T1000 (cell line): Measurements from ENCODE around the gene TXLNG.
A peak's percentile ranks its signal among the peaks of the same experiment; 100 is the strongest.

Experiments used
- DNase-seq: peaks from one replicate; lab custom pipeline; 2025; ENCODE audit warnings: mixed read lengths; lab: John Stamatoyannopoulos, UW

Gene TXLNG

GRCh38 chrX:16839219-16839851 lies 53.1 kb downstream of the TXLNG start:
- DNase-seq: no peak

DNA sequence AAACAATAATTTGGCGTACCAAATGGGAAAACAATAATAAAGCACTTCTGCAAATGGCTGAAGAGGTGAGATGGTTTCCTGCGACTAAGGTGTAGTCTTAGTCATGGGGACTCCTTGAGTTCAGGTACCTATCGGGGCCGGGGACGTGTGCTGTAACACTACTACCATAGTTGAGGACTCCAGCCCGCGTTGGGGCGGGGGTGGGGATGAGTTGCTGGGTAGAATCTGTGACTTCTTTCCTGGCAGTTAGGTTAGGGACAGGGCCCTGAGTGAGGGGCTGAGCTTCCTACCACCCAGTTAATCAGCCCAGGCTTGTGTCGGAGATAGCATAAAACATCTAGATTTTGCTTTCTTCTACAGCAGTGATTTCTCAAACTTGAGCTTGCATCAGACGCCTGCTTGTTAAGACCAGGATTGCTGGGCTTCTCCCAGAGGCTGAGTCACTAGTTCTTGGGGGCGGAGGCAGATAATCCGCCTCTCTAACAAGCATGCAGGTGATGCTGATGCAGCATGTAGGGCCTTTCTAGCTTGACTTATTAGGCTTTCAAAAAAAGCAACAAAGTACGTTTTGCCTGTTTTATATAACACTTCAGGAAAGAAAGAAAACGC lies 53.7 kb downstream of the TXLNG start:
- peak; percentile 1 for DNase-seq

GRCh38 chrX:16842684-16843083 lies 56.4 kb downstream of the TXLNG start:
- no peak for DNase-seq

DNA sequence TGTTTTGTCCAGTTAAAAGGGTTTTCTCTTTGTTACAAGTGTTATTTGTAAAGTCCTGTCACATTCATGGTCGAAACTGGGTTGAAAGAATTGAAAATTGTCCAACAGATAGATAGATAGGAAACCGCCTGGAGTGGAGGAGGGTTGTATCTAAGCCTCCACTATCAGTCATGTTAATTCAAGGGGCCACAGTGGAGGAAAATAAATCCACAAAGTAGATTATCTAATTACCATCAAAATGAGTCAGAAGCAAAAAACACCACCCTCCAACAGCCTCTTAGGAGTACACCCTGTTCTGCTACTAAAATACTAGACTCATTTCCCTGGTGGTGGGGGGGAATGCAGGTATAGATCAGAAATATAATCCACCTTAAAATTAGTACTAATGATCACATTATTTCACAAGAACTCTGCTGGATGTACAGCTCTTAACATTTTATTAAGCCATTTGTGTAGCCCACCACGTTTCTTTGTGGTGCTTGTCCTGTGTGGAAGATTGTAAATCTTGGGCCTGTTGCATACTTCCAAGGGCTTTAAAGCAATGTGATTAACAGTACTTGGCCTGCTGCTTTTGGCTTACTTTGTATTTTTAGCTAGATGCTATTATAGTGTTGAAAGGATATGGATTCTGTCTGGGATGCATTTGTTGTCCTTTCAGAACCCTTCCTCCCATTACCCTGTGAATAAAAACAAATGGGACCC lies 57.1 kb downstream of the TXLNG start:
- no peak for DNase-seq

DNA sequence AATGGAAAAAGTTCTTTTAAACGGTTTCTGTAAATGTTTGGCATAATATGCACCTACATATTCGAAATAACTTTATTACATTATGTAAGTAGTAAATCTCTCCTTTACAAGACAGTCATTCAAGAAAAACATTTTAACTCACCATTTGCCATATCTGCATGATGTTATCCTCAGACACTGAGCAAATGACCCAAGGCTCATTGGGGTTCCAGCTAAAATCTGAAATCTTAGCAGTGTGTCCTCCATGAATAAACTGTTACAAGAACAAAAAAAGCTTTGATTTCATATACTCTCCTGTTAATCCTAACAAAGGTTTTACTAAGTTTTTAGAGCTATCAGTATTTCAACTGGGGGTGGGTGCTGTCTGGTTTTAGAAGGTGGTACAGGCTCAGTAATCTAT lies 59.4 kb downstream of the TXLNG start:
- DNase-seq: no peak

GRCh38 chrX:16848541-16848940 lies 62.3 kb downstream of the TXLNG start:
- DNase-seq: no peak

DNA sequence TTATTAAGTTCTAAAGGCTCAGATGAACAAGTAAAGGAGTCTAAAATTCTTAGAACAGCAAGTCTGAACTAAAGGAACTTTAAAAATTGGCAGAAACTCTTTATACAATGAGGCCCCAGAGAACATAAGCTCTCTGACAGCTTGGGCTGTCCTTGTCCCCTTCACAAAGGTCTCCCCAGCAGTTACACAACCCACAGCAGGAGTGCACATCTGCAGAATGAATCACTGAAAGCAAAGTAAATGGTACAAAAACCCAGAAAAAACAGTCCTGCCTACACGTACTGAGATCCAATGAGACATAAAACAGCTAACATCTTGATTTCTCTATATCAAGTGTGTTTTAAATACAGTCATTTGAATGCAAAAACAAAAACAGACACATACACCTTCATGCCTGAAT lies 65.2 kb downstream of the TXLNG start:
- no peak for DNase-seq

GRCh38 chrX:16851827-16852226 lies 65.6 kb downstream of the TXLNG start:
- DNase-seq: no peak

GRCh38 chrX:16852617-16853179 lies 66.4 kb downstream of the TXLNG start:
- no peak for DNase-seq

DNA sequence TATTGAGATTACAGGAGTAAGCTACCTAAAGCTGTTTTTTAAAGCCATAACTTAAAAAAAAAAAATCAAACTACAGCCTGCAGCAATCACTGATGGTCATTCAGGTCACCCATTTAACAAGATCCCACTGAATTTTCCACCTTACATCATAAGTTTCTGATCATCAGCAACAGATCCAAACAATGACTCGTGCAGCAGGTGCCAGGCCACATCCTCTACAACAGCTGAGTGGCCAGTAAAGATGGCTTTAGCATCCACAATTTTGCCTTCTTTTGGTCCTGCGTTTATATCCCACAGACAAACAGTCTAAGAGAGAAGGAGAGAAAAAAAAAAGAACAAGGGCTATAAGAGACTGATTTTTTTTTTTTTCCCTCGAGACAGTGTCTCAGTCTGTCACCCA lies 67.3 kb downstream of the TXLNG start:
- no peak for DNase-seq

DNA sequence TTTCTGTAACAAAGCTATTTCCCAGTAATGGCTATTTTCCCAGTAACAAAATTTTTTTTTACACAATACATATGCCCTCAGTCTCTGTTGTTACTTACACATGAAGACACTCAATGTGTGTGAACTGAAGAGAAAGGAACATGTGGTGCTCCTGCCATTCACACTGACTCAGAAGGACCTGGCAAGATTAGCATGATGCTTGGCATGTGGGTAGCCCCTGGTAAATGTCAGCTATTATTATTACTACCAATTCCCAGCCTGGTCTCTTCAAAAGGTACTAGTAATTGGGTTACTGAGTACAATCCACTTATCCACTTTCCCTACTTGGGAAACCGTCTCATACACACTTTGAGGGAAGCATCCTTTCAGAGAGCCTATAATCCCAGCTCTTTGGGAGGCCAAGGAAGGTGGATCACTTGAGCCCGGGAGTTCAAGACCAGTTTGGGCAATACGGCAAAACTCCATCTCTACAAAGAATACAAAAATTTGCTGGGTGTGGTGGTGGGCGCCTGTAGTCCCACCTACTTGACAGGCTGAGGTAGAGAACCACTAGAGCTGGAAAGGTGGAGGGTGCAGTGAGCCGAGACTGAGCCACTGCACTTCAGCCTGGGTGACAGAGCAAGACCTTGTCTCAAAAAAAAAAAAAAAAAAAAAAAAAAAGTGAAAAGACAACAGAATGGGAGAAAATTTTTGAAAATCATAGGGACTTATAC lies 69.3 kb downstream of the TXLNG start:
- DNase-seq: no peak

- peak; percentile 21 for DNase-seq
Measured at GRCh38 chrX:16856076-16856404, 69.8 kb downstream of the TXLNG start.

DNA sequence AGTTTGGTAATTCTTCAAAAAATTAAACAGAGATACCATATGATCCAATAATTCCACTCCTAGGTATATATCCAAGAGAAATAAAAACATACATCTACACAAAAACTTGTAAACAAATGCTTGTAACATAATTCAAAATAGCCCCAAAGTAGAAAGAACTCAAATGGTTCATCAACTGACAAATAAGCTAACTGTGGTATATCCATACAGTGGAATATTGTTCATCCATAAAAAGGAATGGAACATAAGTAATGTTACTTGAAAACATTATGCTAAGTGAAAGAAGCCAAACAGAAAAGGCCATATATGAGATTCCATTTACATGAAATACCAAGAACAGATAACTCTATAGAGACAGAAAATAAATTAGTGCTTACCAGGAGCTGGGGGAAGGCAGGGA lies 70.5 kb downstream of the TXLNG start:
- DNase-seq: no peak

DNA sequence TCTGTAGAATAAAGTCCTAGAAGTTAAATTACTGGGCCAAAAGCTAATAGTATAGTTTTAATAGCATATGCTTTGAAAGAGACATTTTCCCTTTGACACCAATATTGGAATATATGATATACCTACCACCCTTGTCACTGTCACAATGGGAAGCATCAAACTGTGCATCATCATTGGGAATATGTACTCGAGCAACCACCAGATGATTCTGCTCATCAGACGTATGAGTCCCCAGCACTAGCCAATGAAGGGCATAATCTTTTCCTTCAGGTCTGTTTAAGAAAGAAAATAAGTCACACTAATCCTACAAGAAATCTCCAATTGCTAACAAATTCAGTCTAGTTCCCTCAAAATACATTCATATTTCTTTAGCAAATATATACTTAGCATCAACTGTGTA lies 76.6 kb downstream of the TXLNG start:
- no peak for DNase-seq

GRCh38 chrX:16867947-16868346 lies 81.7 kb downstream of the TXLNG start:
- no peak for DNase-seq

GRCh38 chrX:16868920-16869319 lies 82.7 kb downstream of the TXLNG start:
- no peak for DNase-seq

- no peak for DNase-seq
Measured at GRCh38 chrX:16869393-16870094, 83.3 kb downstream of the TXLNG start.

GRCh38 chrX:16870095-16870861 lies 84.0 kb downstream of the TXLNG start, which contains the start of gene RBBP7:
Gene RBBP7 (minus strand): TSS chrX:16870362. CDS start chrX:16870053, 309 bp downstream.
- DNase-seq: peak; percentile 81

DNA sequence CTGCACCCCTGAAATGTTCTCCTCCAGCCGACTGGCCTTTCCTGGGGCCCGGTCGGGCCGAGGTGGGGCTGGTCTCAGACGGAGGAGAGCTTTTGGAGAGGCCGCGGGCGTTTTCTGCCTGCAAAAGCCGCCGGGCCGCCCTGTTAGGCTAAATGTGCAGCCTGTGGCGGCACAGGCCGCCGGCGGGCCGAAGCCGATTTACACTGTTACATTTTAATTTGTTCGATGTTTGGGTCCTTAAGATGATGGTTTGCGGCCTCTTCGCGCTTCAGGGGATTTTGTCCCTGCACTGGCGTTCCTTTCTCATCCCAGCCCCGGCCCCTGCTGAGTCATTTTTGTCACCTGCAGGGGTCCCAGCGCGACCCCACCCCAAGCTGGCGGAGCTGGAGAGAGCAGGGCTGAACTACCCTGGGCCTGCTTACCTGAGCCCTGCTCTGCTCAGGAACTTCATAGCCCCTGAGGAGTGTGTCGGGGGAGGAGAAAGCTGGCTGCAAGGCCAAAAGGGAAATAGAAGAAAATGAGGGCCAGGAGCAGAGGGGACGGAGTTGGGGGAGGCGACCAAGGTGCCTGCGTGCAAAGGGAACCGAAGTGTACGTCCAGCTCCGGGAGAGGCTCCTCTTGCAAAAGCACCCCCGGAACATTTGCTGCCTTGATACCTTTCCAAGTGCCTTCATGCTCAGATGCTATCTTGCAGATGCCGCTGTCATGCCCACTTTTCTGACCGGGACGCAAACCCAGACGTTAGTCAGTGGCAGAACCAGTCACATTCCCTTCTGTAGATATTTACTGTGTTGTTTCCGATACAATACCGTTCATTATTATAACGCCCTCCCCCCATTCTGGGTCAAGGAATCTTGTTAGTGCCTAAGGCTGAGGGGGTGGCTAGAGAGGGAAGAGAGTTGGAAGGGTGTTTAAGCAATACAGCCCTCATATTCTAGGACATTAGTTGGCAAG lies 84.9 kb downstream of the TXLNG start:
- no peak for DNase-seq

- DNase-seq: no peak
Measured at GRCh38 chrX:16873106-16873505, 86.8 kb downstream of the TXLNG start.
